ENCODE measurements around the gene PRR16. TPM values are rescaled to one million over a fixed set of nuclear protein-coding genes. Genes with fewer than 3 reads are reported as not detected.

Gene PRR16
- polyA plus RNA-seq, 1 donor = 19.3 TPM

- no peak for DNase-seq (ENCODE audit: low read depth)
Observed at GRCh38 chr5:120463006-120463680, 957 bp upstream of the PRR16 start.

GRCh38 chr5:120464627-120465435 is 731 bp downstream of the PRR16 start:
- no peak for DNase-seq (ENCODE audit: low read depth)

DNA sequence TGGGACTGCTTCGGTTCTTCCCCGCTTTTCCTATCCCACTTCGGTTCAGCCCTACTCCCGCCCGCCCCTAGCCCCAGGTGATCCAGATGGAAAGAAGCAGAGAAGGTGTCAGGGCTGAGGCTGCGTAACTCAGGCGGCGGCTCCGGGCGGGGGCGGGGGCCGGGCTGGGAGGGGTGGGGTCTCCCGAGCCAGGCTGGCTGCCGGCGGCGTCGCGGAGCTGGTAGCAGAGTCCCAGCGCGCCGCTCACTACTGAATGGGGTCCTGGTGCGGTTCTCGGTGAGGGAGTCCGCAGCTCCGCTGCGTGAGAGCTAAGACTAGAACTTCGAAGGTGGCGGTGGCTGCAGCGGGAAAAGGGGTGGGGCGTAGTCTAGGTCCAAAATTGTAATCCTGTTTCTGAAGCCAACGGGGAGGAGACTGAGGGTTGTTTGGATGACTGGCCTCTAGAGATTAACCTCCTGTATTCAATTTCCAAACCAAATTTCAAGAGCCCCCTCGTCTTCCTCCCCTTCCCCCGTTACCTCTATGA is 1.4 kb downstream of the PRR16 start:
- no peak for DNase-seq (ENCODE audit: low read depth)

DNA sequence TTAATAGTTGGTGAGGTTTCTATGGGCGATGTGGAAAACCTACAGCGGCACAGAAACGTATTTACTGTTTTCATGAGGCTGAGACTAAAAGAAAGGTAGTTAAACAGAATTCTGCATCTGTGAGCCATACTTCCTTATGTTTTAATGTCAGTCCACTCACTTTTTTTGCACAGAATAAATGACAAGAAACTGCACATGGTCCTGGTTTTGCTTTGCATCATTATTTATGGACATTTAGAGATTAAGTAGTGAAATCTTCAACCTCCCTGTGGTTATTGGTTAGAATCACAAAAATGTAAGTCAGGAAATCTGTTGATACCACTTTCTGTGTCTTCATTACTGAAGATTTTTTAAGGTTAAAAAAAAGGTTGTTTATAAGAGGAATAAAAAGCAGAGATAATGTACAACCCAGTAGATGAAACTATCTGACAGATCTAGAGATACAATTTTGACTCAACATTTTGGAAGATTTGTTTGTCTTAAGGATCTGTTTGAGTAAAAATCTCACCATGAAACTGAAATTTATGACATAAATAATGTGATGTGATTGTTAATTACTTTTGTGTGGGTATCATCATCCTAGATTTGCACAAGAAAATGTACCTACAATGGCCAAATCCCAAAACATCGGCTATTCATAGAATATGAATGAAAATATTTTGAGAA is 2.4 kb downstream of the PRR16 start:
- no peak for DNase-seq (ENCODE audit: low read depth)

DNA sequence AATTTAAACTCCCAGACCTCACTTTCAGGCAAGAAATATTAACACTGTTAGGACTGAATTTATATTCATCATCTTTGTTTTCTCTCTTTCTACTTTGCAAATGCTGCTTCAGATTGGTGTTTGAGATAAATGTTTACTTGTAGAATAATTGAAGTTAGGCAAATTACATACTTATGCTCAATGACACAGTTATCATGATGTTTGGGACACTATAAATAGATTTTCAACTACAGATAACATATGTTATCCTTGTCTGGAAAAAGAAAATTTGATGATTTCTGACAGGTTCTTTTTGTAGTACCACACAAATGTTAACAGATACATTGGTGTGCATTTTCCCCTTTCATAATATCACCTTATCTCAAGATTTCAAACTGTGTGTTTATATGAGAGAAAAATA is 7.9 kb downstream of the PRR16 start:
- no peak for DNase-seq (ENCODE audit: low read depth)

DNA sequence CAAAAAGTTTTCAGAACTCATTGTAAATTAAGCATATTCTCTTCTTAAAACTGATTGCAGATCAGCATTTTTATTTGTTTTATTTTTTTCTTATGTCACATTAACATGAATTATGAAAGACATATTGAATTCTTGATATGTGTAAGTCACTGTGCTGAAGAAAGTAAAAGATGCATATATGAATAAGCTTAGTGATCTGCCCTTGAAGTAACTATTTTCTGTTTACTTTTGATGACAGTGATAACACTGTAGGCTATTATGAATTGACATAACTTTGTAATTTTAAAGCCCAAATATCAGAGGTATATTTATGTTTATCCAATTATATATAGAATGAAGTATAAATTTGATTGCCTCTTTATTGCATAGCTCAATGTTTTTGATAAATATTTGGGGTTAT is 8.8 kb downstream of the PRR16 start:
- no peak for DNase-seq (ENCODE audit: low read depth)

- DNase-seq (ENCODE audit: low read depth) = no peak
Observed at GRCh38 chr5:120473332-120473731, 9.2 kb downstream of the PRR16 start.

- DNase-seq (ENCODE audit: low read depth) = no peak
Observed at GRCh38 chr5:120476063-120476462, 12.0 kb downstream of the PRR16 start.

- DNase-seq (ENCODE audit: low read depth) = no peak
Observed at GRCh38 chr5:120479066-120479465, 15.0 kb downstream of the PRR16 start.

DNA sequence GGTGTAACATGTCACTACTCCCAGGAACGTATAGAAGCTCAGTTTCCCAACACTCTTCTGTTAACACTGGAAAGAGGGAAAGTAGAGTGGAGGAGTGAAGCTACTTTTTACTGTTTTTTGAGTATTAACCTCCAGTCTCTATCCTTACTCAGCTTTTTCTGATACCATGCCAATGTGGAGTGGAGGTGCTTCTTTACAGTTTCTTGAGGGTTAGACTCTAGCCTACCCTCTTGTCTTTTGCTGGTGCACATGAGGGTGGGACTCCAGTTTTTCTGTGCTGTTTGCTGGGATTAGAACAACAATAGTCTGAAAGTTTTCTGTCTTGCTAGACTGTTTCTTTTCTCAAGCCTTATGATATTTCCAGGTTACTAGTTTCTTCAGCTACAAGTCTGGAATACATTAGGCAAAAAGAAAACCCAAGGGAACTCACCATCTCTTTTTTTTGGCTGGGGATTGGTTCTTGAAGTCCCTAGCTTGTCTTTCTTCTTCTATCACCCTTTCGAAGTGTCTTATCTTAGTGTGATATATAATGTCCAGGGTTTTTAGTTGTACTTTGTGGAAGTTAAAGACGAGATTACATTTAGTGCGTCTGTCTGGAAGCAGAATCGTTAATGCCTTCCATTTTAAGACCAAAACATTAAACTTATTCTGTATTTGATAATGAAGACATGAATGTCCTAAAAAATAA is 35.9 kb downstream of the PRR16 start:
- no peak for DNase-seq (ENCODE audit: low read depth)

- no peak for DNase-seq (ENCODE audit: low read depth)
Observed at GRCh38 chr5:120502531-120502930, 38.4 kb downstream of the PRR16 start.

GRCh38 chr5:120503341-120503740 is 39.2 kb downstream of the PRR16 start:
- no peak for DNase-seq (ENCODE audit: low read depth)

- no peak for DNase-seq (ENCODE audit: low read depth)
Observed at GRCh38 chr5:120504057-120504456, 40.0 kb downstream of the PRR16 start.

- no peak for DNase-seq (ENCODE audit: low read depth)
Observed at GRCh38 chr5:120507197-120507596, 43.1 kb downstream of the PRR16 start.

DNA sequence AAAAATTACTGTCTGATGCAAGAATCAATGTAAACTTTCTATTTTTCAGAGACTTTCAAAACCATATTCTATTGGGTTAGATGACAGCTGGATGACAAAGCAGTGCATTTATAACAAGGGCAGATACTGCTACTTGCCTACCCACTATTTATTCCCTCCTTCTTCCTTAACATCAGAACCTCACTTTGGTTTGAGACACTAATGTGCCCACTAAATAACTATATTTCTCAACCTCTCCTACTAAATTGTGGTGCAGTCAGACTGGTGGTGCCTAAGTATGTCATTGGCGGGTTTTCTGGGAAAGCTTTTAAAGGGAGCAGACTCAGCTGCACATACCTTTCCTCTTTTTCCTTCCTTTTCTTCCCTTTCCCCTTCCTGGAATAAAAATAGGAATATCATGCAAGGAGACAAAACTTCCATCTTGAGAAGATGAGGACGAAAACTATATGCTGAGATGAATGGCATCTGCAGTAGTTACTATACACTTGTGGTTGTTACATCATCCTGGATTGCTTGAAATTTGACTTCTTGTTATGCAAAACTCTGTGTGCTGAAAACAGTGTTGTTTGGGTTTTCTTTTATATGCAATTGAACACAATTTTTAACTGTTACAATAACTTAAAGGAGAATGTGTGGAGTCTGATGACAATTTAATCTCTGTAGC is 43.8 kb downstream of the PRR16 start:
- DNase-seq (ENCODE audit: low read depth) = no peak

DNA sequence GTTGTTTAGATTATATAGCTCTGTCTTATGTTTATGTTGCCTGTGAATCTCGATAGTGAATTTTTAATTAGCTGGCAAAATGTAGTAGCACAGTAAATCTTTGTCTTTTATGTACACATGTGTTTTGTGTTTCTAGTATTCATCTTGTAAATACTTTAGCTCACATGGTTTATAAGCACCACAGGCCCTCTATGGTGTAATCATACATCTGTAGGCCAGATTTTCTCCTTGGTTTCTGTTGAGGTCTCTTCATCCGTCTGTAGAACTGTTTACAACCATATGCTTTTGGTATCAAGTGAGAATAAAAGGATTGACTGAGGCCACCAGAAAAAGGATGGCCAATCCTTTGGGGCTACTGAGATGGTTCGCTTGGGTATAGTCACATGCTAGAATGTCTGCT is 45.0 kb downstream of the PRR16 start:
- DNase-seq (ENCODE audit: low read depth) = no peak

DNA sequence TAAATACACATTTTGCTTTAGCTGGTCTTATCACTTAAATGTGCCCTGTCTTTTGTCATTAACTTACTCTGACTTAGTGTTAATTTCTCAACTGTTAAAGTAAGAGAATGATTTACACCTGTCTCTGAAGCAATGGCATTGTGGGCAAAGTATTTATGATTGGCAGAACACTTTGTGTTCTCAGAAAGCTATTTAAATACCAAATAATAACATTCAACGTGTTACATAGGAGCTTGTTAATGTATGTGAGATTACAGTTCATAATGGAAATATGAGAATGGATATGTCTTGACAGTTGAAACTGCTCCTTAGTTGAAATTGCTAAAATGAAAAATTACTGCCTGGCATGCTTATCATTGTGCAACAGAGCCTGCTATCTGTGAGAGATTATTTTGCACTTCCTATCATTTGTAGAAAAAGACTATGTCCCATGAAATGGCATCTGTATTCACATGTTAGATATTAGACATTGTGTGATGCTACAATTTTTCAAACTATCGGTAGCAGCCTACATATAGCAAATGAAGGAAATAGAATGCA is 46.1 kb downstream of the PRR16 start:
- DNase-seq (ENCODE audit: low read depth) = no peak

GRCh38 chr5:120510994-120511686 is 47.0 kb downstream of the PRR16 start:
- DNase-seq (ENCODE audit: low read depth) = no peak

- no peak for DNase-seq (ENCODE audit: low read depth)
Observed at GRCh38 chr5:120512068-120512467, 48.0 kb downstream of the PRR16 start.
